Measurements from ENCODE around the gene KCMF1. TPM values are rescaled to one million over a fixed set of nuclear protein-coding genes. Genes with fewer than 3 reads are reported as not detected.

The KCMF1 gene
- total and polyA plus RNA-seq, 2 of the 13 experiments (the other 11 are each of a cell fraction or from before 2014, with no cell fraction given): 62.1 to 116 TPM

GRCh38 chr2:84954329-84954728 is 16.6 kb upstream of the KCMF1 start (continued):
- TF ChIP-seq CSRNP1 (CRISPR knock-in tag; IDR thresholded peaks at IDR 0.05): no peak
- TF ChIP-seq MAFK (conservative IDR thresholded peaks at IDR 0.05 in 1 of 2, IDR thresholded peaks at IDR 0.05 in 1 of 2; ENCODE audit: low read length in 2 of 2): peak; percentile 66 to 76
- TF ChIP-seq HMG20A (CRISPR knock-in tag; IDR thresholded peaks at IDR 0.05; ENCODE audit: borderline replicate concordance): peak; percentile 33; the same call in 1 of the 2 replicates
- TF ChIP-seq ZKSCAN8 (CRISPR knock-in tag; IDR thresholded peaks at IDR 0.05; ENCODE audit: borderline replicate concordance): peak; percentile 69; the same call in 1 of the 2 replicates
- TF ChIP-seq ETV5 (CRISPR knock-in tag; IDR thresholded peaks at IDR 0.05; ENCODE audit: borderline replicate concordance): peak; percentile 48; the same call in 1 of the 2 replicates
- TF ChIP-seq HMGXB4 (CRISPR knock-in tag; IDR thresholded peaks at IDR 0.05; ENCODE audit: borderline replicate concordance in 1 of 2, low read depth in 1 of 2): no peak
- peak; percentile 69 for TF ChIP-seq ELF3 (CRISPR knock-in tag; IDR thresholded peaks at IDR 0.05)
- no peak for TF ChIP-seq HNF4G (IDR thresholded peaks at IDR 0.05; ENCODE audit: borderline replicate concordance, low read depth, low read length)
- peak; percentile 52; the same call in 1 of the 2 replicates for TF ChIP-seq HNF4G (CRISPR knock-in tag; IDR thresholded peaks at IDR 0.05; ENCODE audit: borderline replicate concordance, low read depth)
- no peak for TF ChIP-seq SOX6 (IDR thresholded peaks at IDR 0.05)
- 0 out of 2 replicates have a peak, but pooled peaks have one; percentile 28 for TF ChIP-seq SOX6 (CRISPR knock-in tag; IDR thresholded peaks at IDR 0.05)
- peak; percentile 54; the same call in 1 of the 2 replicates for TF ChIP-seq UBTF (CRISPR knock-in tag; IDR thresholded peaks at IDR 0.05)
- no peak for TF ChIP-seq NR2F1 (CRISPR knock-in tag; IDR thresholded peaks at IDR 0.05)
- TF ChIP-seq GATA4 (IDR thresholded peaks at IDR 0.05; ENCODE audit: borderline replicate concordance, low read depth): no peak
- 0 out of 2 replicates have a peak, but pooled peaks have one; percentile 14 for TF ChIP-seq GMEB1 (CRISPR knock-in tag; IDR thresholded peaks at IDR 0.05; ENCODE audit: borderline replicate concordance)
- TF ChIP-seq IRF2 (CRISPR knock-in tag; IDR thresholded peaks at IDR 0.05): peak; percentile 74
